ENCODE results near the gene GP5. TPM values are rescaled to one million over a fixed set of nuclear protein-coding genes. Genes with fewer than 3 reads are reported as not detected.

Gene GP5
- total and polyA plus RNA-seq, 2 of the 13 experiments (the other 11 are each of a cell fraction or from before 2014, with no cell fraction given) = not detected

GRCh38 chr3:194447161-194447560, 48.1 kb upstream of the GP5 start (continued):
- TF ChIP-seq FOSL1 (CRISPR knock-in tag; IDR thresholded peaks at IDR 0.05; ENCODE audit: borderline replicate concordance) (peak; percentile 37; the same call in 1 of the 2 replicates), FOXJ3 (CRISPR knock-in tag; IDR thresholded peaks at IDR 0.05; ENCODE audit: borderline replicate concordance) (no peak), PAX8 (CRISPR knock-in tag; IDR thresholded peaks at IDR 0.05; ENCODE audit: borderline replicate concordance) (no peak), ELF4 (CRISPR knock-in tag; IDR thresholded peaks at IDR 0.05; ENCODE audit: borderline replicate concordance) (no peak), CBFB (CRISPR knock-in tag; IDR thresholded peaks at IDR 0.05) (peak; percentile 81; the same call in 1 of the 2 replicates), FOXP4 (CRISPR knock-in tag; IDR thresholded peaks at IDR 0.05) (peak; percentile 52), NCOR1 (IDR thresholded peaks at IDR 0.05; ENCODE audit: borderline replicate concordance, low read length) (peak; percentile 23; the same call in 1 of the 2 replicates), TCF7 (IDR thresholded peaks at IDR 0.05; ENCODE audit: low read depth) (peak; percentile 97), NFIC (IDR thresholded peaks at IDR 0.05; ENCODE audit: low read length) (peak; percentile 46; the same call in 1 of the 2 replicates), FOXA1 (IDR thresholded peaks at IDR 0.05) (no peak), FOXA1 (CRISPR knock-in tag; IDR thresholded peaks at IDR 0.05) (peak; percentile 86), FOXA3 (CRISPR knock-in tag; IDR thresholded peaks at IDR 0.05) (peak; percentile 46; the same call in 1 of the 2 replicates), ZHX2 (IDR thresholded peaks at IDR 0.05; ENCODE audit: low read depth) (no peak), ZHX2 (CRISPR knock-in tag; IDR thresholded peaks at IDR 0.05; ENCODE audit: borderline replicate concordance) (0 out of 2 replicates have a peak, but pooled peaks have one; percentile 68), TBX3 (IDR thresholded peaks at IDR 0.05; ENCODE audit: borderline replicate concordance) (peak; percentile 97), FOXP1 (IDR thresholded peaks at IDR 0.05) (peak; percentile 79), FOXP1 (CRISPR knock-in tag; IDR thresholded peaks at IDR 0.05) (peak; percentile 71; the same call in 1 of the 2 replicates), HHEX (CRISPR knock-in tag; IDR thresholded peaks at IDR 0.05) (peak; percentile 69; the same call in 1 of the 2 replicates), FOSL2 (CRISPR knock-in tag; IDR thresholded peaks at IDR 0.05) (peak; percentile 78)
